Measurements from ENCODE around the gene RAB22A. TPM values are rescaled to one million over a fixed set of nuclear protein-coding genes. Genes with fewer than 3 reads are reported as not detected.

RAB22A gene
- total and polyA plus RNA-seq, 12 donors, result 6.7 to 46.3 (median 28.2) TPM

- peak overlapping the region in 2 of 5 donors; percentile 24 to 51 for H3K27ac ChIP-seq
- H3K4me3 ChIP-seq, result no peak overlapping the region
- DNase-seq, result peak in 6 of 7 donors; percentile 54 to 73 (median 64)
- intact Hi-C loops (cut with DNase I), result no loop called here
- no peak for TF ChIP-seq CTCF (IDR thresholded peaks at IDR 0.05)
- no peak for TF ChIP-seq POLR2A (IDR thresholded peaks at IDR 0.05)
- peaks cover 12 to 63% of the 10 kb centered on the region in 2 donors for H3K4me1 ChIP-seq (replicated peaks in 1 of 2)
- H3K27me3 ChIP-seq, result no peaks in the 10 kb centered on the region
- H3K9me3 ChIP-seq (replicated peaks in 1 of 3), result no peaks in the 10 kb centered on the region
- no peaks in the 10 kb centered on the region for H3K36me3 ChIP-seq (replicated peaks in 1 of 2)
- 53 to 65% (median 61%) methylated on average over 2 of the region's 2 CpGs for WGBS, 4 donors
Measured at GRCh38 chr20:58327211-58327610, 17.7 kb downstream of the RAB22A start.

GRCh38 chr20:58328836-58329235 is 19.3 kb downstream of the RAB22A start:
- intact Hi-C loops (cut with DNase I), result no loop called here
- H3K4me3 ChIP-seq, result no peak overlapping the region
- peaks cover 12 to 53% of the 10 kb centered on the region in 2 donors for H3K4me1 ChIP-seq (replicated peaks in 1 of 2)
- no peaks in the 10 kb centered on the region for H3K9me3 ChIP-seq (replicated peaks in 1 of 3)
- no peak overlapping the region for H3K27ac ChIP-seq
- WGBS, 4 donors, result 88 to 95% (median 92%) methylated on average over 7 of the region's 7 CpGs
- H3K27me3 ChIP-seq, result no peaks in the 10 kb centered on the region
- no peak for DNase-seq
- TF ChIP-seq CTCF (IDR thresholded peaks at IDR 0.05), result no peak
- TF ChIP-seq POLR2A (IDR thresholded peaks at IDR 0.05), result no peak
- no peaks in the 10 kb centered on the region for H3K36me3 ChIP-seq (replicated peaks in 1 of 2)

GRCh38 chr20:58329711-58330110 is 20.2 kb downstream of the RAB22A start:
- H3K4me1 ChIP-seq (replicated peaks in 1 of 2), result peaks cover 12 to 49% of the 10 kb centered on the region in 2 donors
- H3K9me3 ChIP-seq (replicated peaks in 1 of 3), result no peaks in the 10 kb centered on the region
- intact Hi-C loops (cut with DNase I), result no loop called here
- no peak overlapping the region for H3K4me3 ChIP-seq
- H3K27ac ChIP-seq, result no peak overlapping the region
- no peak for DNase-seq
- TF ChIP-seq POLR2A (IDR thresholded peaks at IDR 0.05), result no peak
- no peak for TF ChIP-seq CTCF (IDR thresholded peaks at IDR 0.05)
- no peaks in the 10 kb centered on the region for H3K36me3 ChIP-seq (replicated peaks in 1 of 2)
- no peaks in the 10 kb centered on the region for H3K27me3 ChIP-seq

GRCh38 chr20:58330249-58330648 is 20.7 kb downstream of the RAB22A start:
- Histone ChIP-seq H3K4me3 (no peak overlapping the region), H3K36me3 (replicated peaks in 1 of 2) (no peaks in the 10 kb centered on the region), H3K27ac (no peak overlapping the region), H3K27me3 (no peaks in the 10 kb centered on the region), H3K4me1 (replicated peaks in 1 of 2) (peaks cover 12 to 47% of the 10 kb centered on the region in 2 donors), H3K9me3 (replicated peaks in 1 of 3) (no peaks in the 10 kb centered on the region)
- DNase-seq, result no peak
- intact Hi-C loops (cut with DNase I), result no loop called here
- WGBS, 4 donors, result 52 to 56% (median 54%) methylated on average over 3 of the region's 3 CpGs
- TF ChIP-seq CTCF (IDR thresholded peaks at IDR 0.05) (no peak), POLR2A (IDR thresholded peaks at IDR 0.05) (no peak)

All from adrenal gland (tissue), 12 donors.